GM23338 (cell line): ENCODE results near the gene LAYN. TPM values are rescaled to one million over a fixed set of nuclear protein-coding genes. Genes with fewer than 3 reads are reported as not detected.

Source experiments
- ATAC-seq: fragments of 200-7000 bp; cut with Tn5 transposase; 3 replicates; pipeline ENCODE4 v1.9.1; 2020
- DNase-seq: peaks from one replicate; pipeline ENCODE4 v3.0.0-alpha.2; 2015; ENCODE audit warnings: low spot score
- H2AFZ ChIP-seq: fragments of 200-600 bp; sonication (generic); 2 replicates; pipeline ENCODE4 v1.8.0; 2016; ENCODE audit warnings: antibody characterized with exemption, mild to moderate bottlenecking, moderate library complexity
- H3F3A ChIP-seq: fragments of 200-600 bp; sonication (generic); replicated peaks from 2 replicates; pipeline ENCODE4 v1.8.0; 2017; ENCODE audit warnings: antibody characterized with exemption, mixed run types, low read depth
- H3K27ac ChIP-seq: fragments of 200-600 bp; sonication (generic); 2 replicates; pipeline ENCODE4 v1.6.1; 2016; ENCODE audit warnings: low read depth
- H3K27me3 ChIP-seq: fragments of 200-600 bp; sonication (generic); 2 replicates; pipeline ENCODE4 v1.8.0; 2016; ENCODE audit warnings: mild to moderate bottlenecking, mixed run types, moderate library complexity; ENCODE audit not compliant: insufficient read depth
- H3K36me3 ChIP-seq: fragments of 200-600 bp; sonication (generic); 2 replicates; pipeline ENCODE4 v1.8.0; 2016; ENCODE audit warnings: mild to moderate bottlenecking; ENCODE audit not compliant: insufficient read depth
- H3K4me1 ChIP-seq: fragments of 200-600 bp; sonication (generic); 2 replicates; pipeline ENCODE4 v1.8.0; 2016; ENCODE audit warnings: mild to moderate bottlenecking, moderate library complexity; ENCODE audit not compliant: insufficient read depth
- H3K4me2 ChIP-seq: fragments of 200-600 bp; sonication (generic); 2 replicates; pipeline ENCODE4 v1.7.1; 2017; ENCODE audit warnings: mixed run types
- H3K4me3 ChIP-seq: fragments of 200-600 bp; sonication (generic); 2 replicates; pipeline ENCODE4 v1.6.1; 2016; ENCODE audit warnings: mixed run types
- H3K79me2 ChIP-seq: fragments of 200-600 bp; sonication (generic); replicated peaks from 2 replicates; pipeline ENCODE4 v1.8.0; 2017; ENCODE audit warnings: mild to moderate bottlenecking; ENCODE audit not compliant: insufficient read depth
- H3K9me2 ChIP-seq: fragments of 200-600 bp; sonication (generic); 2 replicates; pipeline ENCODE4 v1.8.0; 2017; ENCODE audit not compliant: insufficient read depth
- H4K20me1 ChIP-seq: fragments of 200-600 bp; sonication (generic); replicated peaks from 2 replicates; pipeline ENCODE4 v1.8.0; 2017; ENCODE audit warnings: mild to moderate bottlenecking; ENCODE audit not compliant: insufficient read depth
- H3K27ac Mint-ChIP-seq: 2 replicates; pipeline ENCODE4 v1.8.0; 2020; ENCODE audit warnings: inconsistent platforms, mild to moderate bottlenecking, moderate library complexity, mixed read lengths
- H3K27me3 Mint-ChIP-seq: 3 replicates; pipeline ENCODE4 v1.8.0; 2022; ENCODE audit warnings: low read depth, mild to moderate bottlenecking, moderate library complexity, mixed read lengths, inconsistent platforms; ENCODE audit not compliant: insufficient read depth, poor library complexity
- H3K36me3 Mint-ChIP-seq: 3 replicates; pipeline ENCODE4 v1.8.0; 2021; ENCODE audit warnings: low read depth, mild to moderate bottlenecking, inconsistent platforms, moderate library complexity, mixed read lengths
- H3K4me1 Mint-ChIP-seq: 3 replicates; pipeline ENCODE4 v1.8.0; 2020; ENCODE audit warnings: mild to moderate bottlenecking, inconsistent platforms, mixed read lengths
- H3K4me3 Mint-ChIP-seq: 3 replicates; pipeline ENCODE4 v1.8.0; 2021; ENCODE audit warnings: moderate library complexity, mild to moderate bottlenecking, inconsistent platforms, mixed read lengths
- H3K9me3 Mint-ChIP-seq: 3 replicates; pipeline ENCODE4 v1.8.0; 2020; ENCODE audit warnings: moderate library complexity, mild to moderate bottlenecking, inconsistent platforms, mixed read lengths
- NANOG ChIP-seq: IDR thresholded peaks from 2 replicates; pipeline ENCODE4 v1.6.1; 2016; ENCODE audit warnings: antibody characterized with exemption, borderline replicate concordance
- microRNA counts: library from miRNA; unstranded; fragments of <30 nt; microRNA quantifications from one replicate; lab custom pipeline; 2017
- microRNA-seq: library from miRNA; unstranded; fragments of <30 nt; microRNA quantifications from one replicate; pipeline ENCODE4, GENCODE V29; 2017
- polyA plus RNA-seq: library from polyadenylated mRNA; unstranded; fragments of >200 nt; fragmentation: Nextera tagmentation; extraction: Ambion mirVana; gene quantifications from 2 replicates; pipeline ENCODE4 v1.2.1, GENCODE V29; 2016
- small RNA-seq: library from RNA; depleted of rRNA; stranded (forward); fragments of <200 nt; gene quantifications from one replicate; pipeline ENCODE3, GENCODE V24; 2014; ENCODE audit warnings: low replicate concordance
- total RNA-seq: library from RNA; depleted of rRNA; stranded (reverse); fragments of >200 nt; shearing (Covaris generic); gene quantifications from 2 replicates; pipeline ENCODE4 v1.2.3, GENCODE V29; 2014; rRNA removed
- TF ChIP-seq, protein P1 (sequence below): IDR thresholded peaks from 2 replicates; pipeline ENCODE4 v1.6.1; 2016; ENCODE audit warnings: antibody characterized with exemption

Gene LAYN
- total and polyA plus RNA-seq, 2 experiments from 2014 or later = 6.8 to 7.9 TPM

DNA sequence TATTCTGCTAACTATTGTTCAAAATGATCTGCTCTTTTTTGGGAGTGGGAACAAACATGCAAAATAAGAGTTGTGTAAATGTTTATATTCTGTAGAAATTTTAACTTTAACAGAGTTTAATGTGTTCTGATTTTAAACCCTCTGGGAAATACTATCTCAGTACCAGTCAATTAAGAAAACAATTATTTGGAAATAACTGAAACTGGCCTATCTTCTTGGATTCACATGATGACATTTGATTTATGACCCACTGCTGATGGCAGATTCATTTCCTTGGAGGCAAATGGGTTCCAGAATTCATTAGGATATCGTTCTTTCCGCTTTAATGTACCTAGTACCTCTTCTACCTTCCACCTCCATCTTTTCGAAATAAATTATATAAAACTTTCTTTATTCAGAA lies 67.2 kb downstream of the LAYN start:
- Histone ChIP-seq H3K4me3 (no peak overlapping the region), H3K27ac (no peak overlapping the region), H3K4me1 (peaks cover 15% of the 10 kb centered on the region), H3F3A (no peaks in the 10 kb centered on the region), H3K9me2 (no peaks in the 10 kb centered on the region), H3K4me2 (no peak overlapping the region), H3K36me3 (no peaks in the 10 kb centered on the region), H4K20me1 (peaks cover 16% of the 10 kb centered on the region), H2AFZ (no peak overlapping the region), H3K27me3 (peaks cover 13% of the 10 kb centered on the region), H3K79me2 (peaks cover 46% of the 10 kb centered on the region)
- Mint-ChIP-seq H3K9me3 (no peaks in the 10 kb centered on the region), H3K4me1 (peaks cover 21% of the 10 kb centered on the region), H3K27me3 (peaks cover 11% of the 10 kb centered on the region), H3K27ac (no peak overlapping the region), H3K36me3 (no peaks in the 10 kb centered on the region), H3K4me3 (no peak overlapping the region)
- DNase-seq (no peak), ATAC-seq (no peak)
- TF ChIP-seq, protein P1, sequence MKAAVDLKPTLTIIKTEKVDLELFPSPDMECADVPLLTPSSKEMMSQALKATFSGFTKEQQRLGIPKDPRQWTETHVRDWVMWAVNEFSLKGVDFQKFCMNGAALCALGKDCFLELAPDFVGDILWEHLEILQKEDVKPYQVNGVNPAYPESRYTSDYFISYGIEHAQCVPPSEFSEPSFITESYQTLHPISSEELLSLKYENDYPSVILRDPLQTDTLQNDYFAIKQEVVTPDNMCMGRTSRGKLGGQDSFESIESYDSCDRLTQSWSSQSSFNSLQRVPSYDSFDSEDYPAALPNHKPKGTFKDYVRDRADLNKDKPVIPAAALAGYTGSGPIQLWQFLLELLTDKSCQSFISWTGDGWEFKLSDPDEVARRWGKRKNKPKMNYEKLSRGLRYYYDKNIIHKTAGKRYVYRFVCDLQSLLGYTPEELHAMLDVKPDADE = no peak
- no peak for TF ChIP-seq NANOG

MicroRNAs encoded within 50 kb of the gene (microRNA counts, 767-probe panel; counts per million panel counts)
- not detected for microRNA hsa-miR-34b-3p (lab: Ali Mortazavi, UCI)
- microRNA hsa-miR-34c-3p (lab: Ali Mortazavi, UCI) = not detected
- microRNA hsa-miR-34c-5p (lab: Ali Mortazavi, UCI) = not detected

Small RNAs within 50 kb of the gene (microRNA-seq; reads per million reads assigned to microRNA genes)
- gene MIR34B (5.1 reads per million, percentile 21 among the genes with 10 or more reads in this experiment), gene MIR34C (93.0 reads per million, percentile 63 among the genes with 10 or more reads in this experiment)

Small RNAs within 50 kb of the gene (small RNA-seq; reads per million reads assigned to genes)
- 0.25 reads per million, percentile 4 among the genes with 10 or more reads in this experiment for gene MIR34B
- gene MIR34C = 6.3 reads per million, percentile 94 among the genes with 10 or more reads in this experiment

Other genes with a start within 250 kb of the LAYN start
- 2.7 and 5.2 TPM in 2 replicates for gene POU2AF3, start 242.2 kb upstream of the LAYN start, total RNA-seq
- gene POU2AF3, start 242.2 kb upstream of the LAYN start, polyA plus RNA-seq = 2.1 and 3.4 TPM in 2 replicates
- not detected in 2 replicates for gene POU2AF1, start 161.4 kb upstream of the LAYN start, total RNA-seq
- not detected in 2 replicates for gene POU2AF1, start 161.4 kb upstream of the LAYN start, polyA plus RNA-seq
- gene BTG4, start 28.3 kb upstream of the LAYN start, total RNA-seq = 0.31 TPM in 1 of 2 replicates, not detected in the other
- gene BTG4, start 28.3 kb upstream of the LAYN start, polyA plus RNA-seq = 0.21 TPM in 1 of 2 replicates, not detected in the other
- gene HOATZ, start 25.9 kb upstream of the LAYN start, total RNA-seq = not detected in 2 replicates
- not detected in 2 replicates for gene HOATZ, start 25.9 kb upstream of the LAYN start, polyA plus RNA-seq
- 6.6 and 6.7 TPM in 2 replicates for gene SIK2, start 61.7 kb downstream of the LAYN start, total RNA-seq
- 2.3 and 2.6 TPM in 2 replicates for gene SIK2, start 61.7 kb downstream of the LAYN start, polyA plus RNA-seq
- gene PPP2R1B, start 225.7 kb downstream of the LAYN start, total RNA-seq = 75.3 and 82.0 TPM in 2 replicates
- gene PPP2R1B, start 225.7 kb downstream of the LAYN start, polyA plus RNA-seq = 15.9 and 18.5 TPM in 2 replicates